NCI-H82 treated with DMSO at 0.1 percent for 48 hours (cell line): ENCODE data around the gene CHST3.
"Not testable (repeated sequence)": the region's sequence is repeated elsewhere in the genome, so short reads cannot be mapped to it uniquely, and the experiment has no call there.

ENCODE experiments used
- DNase-seq: peaks from one replicate; lab custom pipeline; 2025; ENCODE audit not compliant: unreplicated experiment; lab: John Stamatoyannopoulos, UW

Gene CHST3

GRCh38 chr10:72026278-72027111 is 62.3 kb downstream of the CHST3 start:
- DNase-seq: peak; percentile 2

GRCh38 chr10:72027498-72027897 is 63.3 kb downstream of the CHST3 start:
- DNase-seq: no peak

GRCh38 chr10:72029414-72029813 is 65.2 kb downstream of the CHST3 start:
- DNase-seq: no peak

GRCh38 chr10:72030762-72031543 is 66.8 kb downstream of the CHST3 start:
- no peak for DNase-seq

- no peak for DNase-seq
Observed at GRCh38 chr10:72031706-72032105, 67.5 kb downstream of the CHST3 start.

GRCh38 chr10:72032409-72033162 is 68.4 kb downstream of the CHST3 start:
- not testable (repeated sequence) for DNase-seq

- DNase-seq: no peak
Observed at GRCh38 chr10:72034040-72034499, 69.9 kb downstream of the CHST3 start.

- DNase-seq: no peak
Observed at GRCh38 chr10:72034761-72035160, 70.6 kb downstream of the CHST3 start.

- no peak for DNase-seq
Observed at GRCh38 chr10:72035252-72035887, 71.2 kb downstream of the CHST3 start.

GRCh38 chr10:72037266-72037665 is 73.1 kb downstream of the CHST3 start:
- DNase-seq: no peak

- DNase-seq: no peak
Observed at GRCh38 chr10:72037811-72038210, 73.6 kb downstream of the CHST3 start.

- no peak for DNase-seq
Observed at GRCh38 chr10:72038458-72039001, 74.3 kb downstream of the CHST3 start.

GRCh38 chr10:72039377-72039776 is 75.2 kb downstream of the CHST3 start:
- no peak for DNase-seq

- DNase-seq: no peak
Observed at GRCh38 chr10:72041491-72041890, 77.3 kb downstream of the CHST3 start.

- DNase-seq: no peak
Observed at GRCh38 chr10:72043016-72043834, 79.0 kb downstream of the CHST3 start.

- no peak for DNase-seq
Observed at GRCh38 chr10:72044417-72045041, 80.3 kb downstream of the CHST3 start.

GRCh38 chr10:72045586-72045985 is 81.4 kb downstream of the CHST3 start:
- no peak for DNase-seq

- peak; percentile 82 for DNase-seq
Observed at GRCh38 chr10:72048450-72049124, 84.4 kb downstream of the CHST3 start.

GRCh38 chr10:72049472-72049871 is 85.3 kb downstream of the CHST3 start:
- no peak for DNase-seq
